GM19238 (cell line): ENCODE results near the gene PRICKLE2.

Source experiments
- DNase-seq: peaks from one replicate; pipeline ENCODE4 v3.0.0; 2011; ENCODE audit warnings: low spot score; ENCODE audit not compliant: insufficient read length

Gene PRICKLE2

DNA sequence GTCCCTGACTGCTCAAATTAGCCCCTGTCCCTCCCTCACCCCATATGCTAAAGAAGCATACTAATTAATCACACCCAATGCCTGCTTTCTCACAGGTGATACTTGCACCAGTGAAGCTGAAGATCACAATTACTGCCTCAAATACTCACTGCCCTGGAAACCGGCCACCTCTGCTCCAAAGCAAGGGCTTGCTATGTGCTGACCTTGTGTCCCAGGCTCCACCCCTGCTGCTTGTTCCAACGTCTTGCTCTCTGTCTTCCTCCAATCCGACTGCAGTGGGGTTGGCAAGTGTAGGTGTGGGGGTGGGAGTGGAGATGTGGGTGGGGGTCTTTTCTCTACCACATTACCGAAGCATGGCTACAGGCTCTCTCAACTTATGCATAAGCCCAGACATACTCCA lies 146.3 kb downstream of the PRICKLE2 start:
- DNase-seq = no peak

DNA sequence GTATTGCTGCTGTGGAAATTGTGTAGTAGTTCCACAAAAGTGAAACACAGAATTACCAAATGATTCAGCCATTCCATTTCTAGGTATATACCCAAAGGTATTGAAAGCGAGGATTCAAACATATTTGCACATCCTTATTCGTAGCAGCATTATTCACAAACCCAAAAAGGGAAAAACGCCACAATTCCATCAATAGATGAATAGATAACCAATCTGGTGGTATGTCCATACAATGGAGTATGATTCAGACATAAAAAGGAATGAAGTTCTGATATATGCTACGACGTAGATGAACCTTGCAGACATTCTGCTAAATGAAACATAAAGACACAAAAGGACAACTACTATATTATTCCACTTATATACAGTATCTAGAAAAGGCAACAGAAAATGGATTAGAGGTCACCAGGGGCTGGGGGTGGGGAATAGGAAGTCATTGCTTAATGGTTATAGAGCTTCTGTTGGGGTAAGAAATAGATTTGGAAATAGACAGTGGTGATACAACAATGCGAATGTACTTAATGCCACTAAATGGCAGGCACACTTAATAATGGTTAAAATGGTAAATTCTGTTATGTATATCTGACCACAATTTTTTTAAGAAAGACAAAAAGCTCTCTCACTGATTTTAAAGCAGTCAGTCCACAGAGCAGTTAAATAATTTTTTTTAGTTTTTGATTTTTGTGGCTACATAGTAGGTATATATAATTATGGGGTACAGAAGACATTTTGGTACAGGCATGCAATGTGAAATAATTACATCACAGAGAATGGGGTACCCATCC lies 150.2 kb downstream of the PRICKLE2 start:
- no peak for DNase-seq

DNA sequence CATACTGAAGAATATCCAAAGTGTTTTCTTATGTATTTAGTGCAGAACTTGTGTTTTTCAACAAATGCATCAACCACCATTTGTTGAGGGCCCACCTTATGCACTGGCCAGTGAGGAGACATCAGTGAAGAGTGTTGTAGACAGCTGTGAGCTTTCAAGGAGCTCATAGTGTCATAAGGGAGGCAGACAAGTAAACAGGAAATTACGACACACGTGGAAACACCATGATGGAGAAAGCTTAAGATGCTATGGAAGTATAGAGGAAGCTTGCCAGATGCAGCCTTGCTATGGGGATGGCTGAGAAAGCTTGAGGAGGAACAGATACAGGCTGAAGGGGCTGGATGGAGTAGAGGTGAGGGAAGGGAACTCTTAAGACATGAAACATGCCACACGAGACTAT lies 151.2 kb downstream of the PRICKLE2 start:
- no peak for DNase-seq

DNA sequence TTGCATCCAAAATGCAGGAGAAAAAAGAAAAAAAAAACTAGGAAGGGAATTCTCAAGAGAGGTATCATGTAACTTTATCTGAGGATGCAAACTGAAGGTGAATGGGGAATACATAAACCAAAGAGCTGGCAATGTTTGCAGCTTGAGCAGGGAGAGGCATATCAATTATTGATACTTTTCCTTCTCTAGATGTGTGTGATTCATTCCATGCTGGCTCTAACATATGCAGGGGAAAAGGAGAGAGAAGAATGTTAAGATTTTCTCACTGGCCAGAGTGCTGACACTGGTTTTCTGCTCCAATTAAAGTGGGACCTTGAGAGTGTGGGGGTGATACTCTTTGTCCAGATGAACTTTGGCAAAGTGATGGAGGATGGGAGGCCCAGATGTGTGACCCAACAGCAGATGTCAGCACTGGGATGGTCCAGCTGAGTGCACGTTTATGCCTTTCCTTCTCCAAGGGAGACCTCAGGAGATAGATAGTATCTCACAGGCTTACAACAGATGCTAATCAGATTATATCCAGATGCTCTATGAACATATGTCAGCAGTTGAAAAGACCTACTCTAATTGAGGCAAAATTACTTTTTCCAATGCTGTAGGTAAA lies 152.0 kb downstream of the PRICKLE2 start:
- no peak for DNase-seq

DNA sequence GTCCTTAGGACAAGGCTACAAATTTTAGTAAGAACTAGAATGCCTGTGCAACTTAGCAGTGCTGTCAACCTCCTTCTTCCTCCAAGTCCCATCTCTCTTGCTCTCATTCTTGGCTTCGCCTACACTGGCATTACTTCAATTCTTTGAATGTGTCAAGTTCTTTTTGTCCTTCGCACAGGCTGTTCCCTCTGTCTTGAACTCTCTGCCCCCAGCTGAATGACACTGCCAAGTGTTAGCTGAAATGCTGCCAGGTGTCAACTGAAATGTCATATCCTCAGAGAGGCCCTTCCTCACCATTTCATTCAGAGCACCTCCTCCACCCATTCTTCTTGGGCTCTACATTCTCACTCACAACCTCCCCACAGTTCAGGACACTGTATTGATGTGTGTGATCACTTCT lies 153.1 kb downstream of the PRICKLE2 start:
- DNase-seq = no peak

DNA sequence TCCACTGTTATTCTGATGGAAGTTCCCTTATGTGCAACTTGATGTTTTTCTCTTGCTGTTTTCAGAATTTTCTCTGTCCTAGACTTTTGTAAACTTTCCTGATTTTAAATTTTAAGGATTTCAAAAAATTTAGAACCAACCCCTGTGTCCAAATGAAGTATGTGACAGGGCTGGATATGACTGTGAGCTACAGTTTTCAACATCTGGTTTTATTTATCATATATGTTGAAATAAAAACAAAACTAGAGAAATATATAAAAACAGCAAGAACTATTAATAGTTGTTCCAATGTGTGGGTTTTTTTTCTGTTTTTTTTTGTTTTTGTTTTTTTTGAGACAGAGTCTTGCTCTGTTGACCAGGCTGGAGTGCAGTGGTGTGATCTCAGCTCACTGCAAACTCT lies 154.6 kb downstream of the PRICKLE2 start:
- DNase-seq = no peak

DNA sequence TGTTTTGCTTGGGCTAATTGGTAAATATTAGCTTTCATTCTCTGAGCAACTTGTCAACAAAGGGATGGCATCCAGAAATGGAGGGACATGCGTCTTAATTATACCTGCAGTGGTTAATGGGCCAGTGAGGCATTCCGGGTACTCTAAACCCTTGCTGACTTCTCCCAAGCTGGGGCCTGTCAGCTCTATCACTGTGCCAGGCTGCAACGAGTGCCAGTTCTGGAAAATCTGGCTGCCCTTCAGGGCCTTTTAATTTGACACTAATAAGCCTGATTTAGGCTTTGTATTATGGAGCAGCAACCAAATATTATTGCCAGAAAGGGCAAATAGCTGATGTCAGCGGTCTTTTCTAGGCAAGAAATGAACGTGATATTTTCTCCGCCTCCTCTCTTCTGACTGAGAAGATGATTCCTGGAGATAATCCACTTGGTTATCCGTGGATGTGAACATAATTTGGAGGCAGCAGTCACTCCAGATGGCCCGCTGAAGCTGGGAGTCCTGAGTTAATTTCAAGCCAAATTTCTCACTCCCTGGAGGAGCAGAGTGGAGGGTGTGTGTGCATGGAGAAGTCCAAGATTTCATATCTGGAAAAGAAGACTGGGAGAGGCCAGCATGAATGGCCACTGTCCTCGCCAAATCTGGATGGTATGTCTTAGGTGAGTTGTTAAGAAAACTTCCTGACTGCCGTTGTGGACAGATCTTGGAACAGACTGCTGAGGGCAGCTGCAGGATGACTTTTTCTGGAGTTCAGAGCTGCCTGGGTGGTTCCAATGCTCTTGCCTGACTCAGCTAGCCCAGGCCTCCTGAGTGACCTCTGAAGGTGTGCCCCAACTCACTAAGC lies 157.5 kb downstream of the PRICKLE2 start:
- DNase-seq = no peak

DNA sequence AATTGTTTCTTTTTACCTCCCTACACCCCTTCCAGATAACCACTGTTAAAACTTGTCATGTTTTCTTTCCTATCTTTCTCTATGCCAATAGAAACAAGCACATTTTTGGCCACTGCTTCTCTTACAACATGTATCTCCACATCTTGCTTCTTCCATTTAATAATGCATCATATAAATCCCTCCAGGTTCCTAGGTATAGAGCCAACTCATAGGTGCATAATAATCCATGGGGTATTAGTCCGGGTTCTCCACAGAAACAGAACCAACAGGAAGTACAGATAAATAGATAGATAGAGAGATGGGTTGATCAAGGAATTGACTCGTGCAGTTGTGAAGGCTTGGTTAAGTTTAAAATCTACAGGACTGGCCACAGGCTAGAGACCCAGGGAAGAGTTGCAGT lies 160.5 kb downstream of the PRICKLE2 start:
- DNase-seq = no peak

DNA sequence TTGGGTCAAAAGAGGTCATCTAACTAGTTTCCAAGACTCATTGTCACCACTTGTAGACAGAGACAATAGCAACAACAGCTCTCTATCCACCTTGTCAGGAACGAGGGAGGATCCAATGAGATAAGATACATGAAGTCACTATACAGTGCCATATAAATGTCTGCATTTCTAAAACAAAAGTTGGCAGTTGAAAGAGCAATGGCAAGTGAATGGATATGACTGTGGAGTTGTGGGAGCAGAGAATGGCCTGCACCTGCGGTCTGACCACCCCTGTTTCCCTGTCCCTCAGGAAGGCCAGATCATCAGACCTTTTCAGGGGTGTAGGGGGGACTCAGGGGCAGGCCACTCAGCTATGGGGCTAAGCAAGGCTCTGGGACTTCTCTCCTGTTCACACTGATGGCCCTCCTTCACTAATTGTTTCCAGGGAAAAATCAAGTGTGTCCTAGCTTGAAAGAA lies 161.3 kb downstream of the PRICKLE2 start:
- DNase-seq = no peak

DNA sequence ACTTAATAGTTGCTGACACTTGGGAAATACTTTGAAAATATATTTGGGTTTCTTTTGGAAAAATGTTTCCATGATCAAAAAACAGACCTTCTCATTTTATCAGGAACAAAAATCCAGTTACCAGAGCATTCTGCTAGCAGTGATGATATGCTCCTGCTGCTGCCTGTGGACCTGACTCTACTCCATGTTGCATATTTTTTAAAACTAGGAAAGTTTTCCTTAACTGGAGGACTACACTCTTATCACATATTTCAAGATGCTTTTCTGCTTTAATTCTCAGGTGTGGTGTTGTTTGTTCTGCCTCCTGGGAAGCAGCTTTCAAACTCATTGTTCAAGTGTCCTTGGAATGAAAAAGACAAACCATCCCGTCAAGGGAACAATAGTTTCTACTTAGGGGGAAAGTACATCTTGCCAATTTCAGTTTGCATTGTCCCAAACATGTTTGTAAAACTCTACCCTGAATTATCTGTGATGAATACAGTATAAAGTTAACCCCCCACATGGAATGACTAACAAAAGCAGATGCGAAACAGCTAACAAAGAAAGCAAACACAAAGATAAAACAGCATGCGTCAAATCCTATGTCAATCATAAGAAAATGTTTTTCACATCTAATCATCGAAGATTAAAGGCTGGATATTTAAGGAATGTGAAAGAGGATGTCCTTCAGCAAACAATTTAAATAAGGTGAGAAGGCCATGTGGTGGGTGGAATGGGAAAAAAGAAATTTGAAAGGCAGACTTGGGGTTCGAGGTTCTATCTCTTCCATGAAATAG lies 161.9 kb downstream of the PRICKLE2 start:
- DNase-seq = no peak

DNA sequence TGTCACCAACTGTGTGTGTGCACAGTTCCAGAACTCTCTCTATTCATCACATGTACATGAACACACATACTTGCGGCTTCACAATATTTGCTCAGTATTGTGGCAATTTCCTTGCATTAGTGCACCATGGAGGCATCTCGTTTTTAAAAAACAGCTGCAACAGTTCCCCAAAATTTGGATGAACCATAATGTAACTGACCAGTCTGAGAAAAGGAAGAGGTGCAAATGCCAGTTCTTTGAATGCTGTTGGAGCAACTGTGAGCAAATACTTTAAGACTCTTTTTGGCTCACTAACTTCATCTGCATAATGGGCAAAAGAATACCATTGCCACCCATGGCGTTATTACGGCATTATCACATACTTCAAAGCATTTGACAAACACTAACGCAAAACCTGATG lies 163.6 kb downstream of the PRICKLE2 start:
- no peak for DNase-seq

DNA sequence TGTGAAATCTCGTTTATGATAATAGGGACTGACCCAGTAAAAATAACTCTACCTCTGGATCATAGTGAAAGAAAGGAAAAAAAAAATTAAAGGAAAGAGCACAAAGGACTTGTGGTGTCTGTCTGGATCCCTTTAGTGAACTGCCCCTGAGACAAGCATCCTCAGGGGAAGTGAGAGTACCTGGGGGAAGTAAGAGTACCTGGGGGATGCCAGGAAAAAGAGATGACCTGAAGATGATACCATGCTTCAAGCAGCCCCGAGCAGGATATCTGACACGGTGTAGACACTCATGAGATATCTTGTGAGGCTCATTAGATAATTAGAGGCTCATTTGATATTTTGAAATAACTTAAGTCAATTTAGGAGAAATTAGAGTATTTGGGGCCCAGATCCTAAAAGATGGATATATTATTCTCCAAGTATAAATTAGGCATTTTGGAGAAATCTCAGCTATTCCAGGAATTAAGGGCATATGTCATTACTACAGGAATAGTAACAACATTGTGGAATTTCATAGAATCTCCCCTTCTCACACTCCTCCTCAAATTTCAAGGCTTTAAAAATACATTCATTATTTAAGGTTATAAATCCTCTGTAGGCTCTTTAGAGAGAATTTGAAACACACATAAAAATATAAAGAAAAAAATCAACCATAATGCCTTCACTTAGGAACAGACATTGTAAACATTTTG lies 165.6 kb downstream of the PRICKLE2 start:
- DNase-seq = no peak

DNA sequence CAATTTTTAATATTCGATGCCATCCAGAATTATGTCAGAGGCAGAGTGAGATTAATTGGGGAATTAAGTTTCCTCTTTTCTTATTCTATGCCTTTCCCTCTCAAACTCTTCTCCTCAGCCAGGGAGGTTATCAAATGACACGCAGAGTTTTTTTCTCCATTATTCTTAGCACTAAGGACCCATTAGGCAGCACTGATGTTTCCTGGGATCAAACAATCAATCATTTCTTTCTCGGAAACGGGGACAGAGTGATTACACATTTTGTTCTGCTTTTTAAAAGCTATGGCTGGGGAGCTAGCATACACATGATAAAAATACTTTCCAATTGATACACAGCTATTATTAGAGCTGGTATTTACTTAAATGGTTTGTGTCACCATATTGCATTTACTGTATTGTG lies 166.7 kb downstream of the PRICKLE2 start:
- no peak for DNase-seq

DNA sequence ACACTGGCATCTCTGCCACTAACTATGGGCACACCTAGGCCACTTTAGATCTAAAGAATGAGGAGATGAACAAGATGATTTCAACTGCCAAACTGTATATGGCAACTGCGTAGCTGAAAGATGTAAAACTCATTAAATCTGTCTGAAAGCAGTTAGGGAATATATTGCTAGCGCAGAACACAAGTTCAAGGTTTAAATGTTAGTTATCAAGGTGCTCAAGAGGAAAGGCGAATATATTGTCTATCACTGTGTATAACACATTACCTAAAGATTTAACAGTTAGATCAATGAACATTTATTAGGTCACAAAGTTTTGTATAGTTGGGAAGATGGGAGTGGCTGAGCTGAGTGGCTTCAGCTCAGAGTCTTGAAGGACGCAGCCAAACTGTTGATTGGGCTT lies 168.0 kb downstream of the PRICKLE2 start:
- no peak for DNase-seq

DNA sequence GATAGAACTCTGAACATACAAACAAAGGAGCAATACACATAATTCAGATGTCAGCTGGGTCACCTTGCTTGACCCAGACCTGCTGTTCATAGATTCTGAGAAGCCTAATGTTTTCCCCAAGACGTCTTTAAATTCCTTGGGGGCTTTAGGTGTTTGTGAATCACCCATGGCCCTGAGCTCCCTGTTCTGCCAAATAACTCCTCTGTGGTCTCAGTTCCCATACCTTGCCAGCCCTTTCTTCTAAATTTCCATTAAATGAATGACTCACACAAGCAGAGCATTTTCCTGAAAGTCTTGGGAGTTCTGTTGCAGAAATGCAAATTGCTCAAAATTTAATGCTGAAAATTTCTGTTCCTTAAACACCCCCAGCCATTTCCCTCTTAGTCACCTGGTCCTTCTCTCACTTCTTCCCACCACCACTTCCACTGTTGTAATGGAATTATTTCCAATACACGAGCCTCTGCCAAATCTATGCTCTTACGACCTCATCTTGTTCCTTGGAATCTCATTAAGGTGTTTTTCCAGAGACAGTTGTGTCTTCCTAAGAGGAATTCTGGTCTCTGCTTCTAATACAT lies 168.6 kb downstream of the PRICKLE2 start:
- no peak for DNase-seq

DNA sequence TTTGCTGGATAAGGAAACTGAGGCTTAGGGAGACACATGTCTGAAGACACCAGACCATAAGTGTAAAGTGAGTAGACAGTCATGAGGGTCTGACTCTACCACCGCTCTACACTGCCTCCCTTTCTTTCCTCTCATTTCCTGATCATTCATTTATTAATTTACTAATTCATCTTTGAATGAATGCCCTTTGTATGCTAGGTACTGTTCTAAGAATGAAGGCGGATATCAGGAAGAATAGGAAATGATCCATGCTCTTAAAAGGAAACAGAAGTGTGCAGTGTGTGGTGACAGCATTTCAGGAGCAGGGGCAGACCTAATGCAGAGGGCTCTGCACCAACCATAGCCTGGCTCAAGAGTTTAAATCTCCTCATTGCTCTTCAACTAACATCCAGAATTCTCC lies 170.2 kb downstream of the PRICKLE2 start:
- DNase-seq = no peak

DNA sequence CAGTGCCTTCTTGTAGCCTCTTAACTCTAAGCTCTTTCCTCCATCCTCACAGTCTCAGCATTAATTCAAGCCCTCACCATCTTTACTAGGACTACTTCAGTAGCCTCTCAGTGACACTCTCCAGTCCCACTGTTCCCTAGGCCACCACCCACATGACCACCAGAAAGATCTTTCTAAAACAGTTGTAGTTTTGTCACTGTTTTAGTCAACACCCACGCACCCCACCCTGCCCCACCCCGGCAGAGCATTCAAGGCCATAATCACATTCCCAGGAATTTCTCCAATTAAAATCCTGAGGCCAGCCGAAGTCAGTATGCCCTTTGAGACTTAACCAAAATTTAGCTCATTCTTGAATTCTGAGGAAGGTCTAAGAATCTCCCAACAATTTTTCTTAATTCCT lies 170.8 kb downstream of the PRICKLE2 start:
- DNase-seq = no peak

DNA sequence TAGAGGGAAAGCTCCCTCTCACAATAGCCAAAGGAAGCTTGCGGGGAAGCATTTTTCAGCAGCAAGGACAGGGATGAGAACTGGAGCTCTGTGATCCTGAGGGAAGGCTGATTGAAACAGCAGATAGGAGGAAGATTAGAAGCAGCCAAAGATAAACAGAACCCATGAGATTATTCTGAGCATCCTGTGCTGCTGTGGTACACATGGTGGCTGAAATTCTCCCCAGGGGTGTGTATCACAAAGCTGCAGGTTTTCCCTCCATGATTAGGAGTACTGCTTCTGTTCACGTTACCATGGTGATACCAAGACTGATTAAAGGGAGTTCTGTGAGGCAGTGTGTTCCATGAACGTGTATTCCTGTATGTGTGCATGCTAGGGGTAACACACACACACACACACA lies 171.7 kb downstream of the PRICKLE2 start:
- no peak for DNase-seq

DNA sequence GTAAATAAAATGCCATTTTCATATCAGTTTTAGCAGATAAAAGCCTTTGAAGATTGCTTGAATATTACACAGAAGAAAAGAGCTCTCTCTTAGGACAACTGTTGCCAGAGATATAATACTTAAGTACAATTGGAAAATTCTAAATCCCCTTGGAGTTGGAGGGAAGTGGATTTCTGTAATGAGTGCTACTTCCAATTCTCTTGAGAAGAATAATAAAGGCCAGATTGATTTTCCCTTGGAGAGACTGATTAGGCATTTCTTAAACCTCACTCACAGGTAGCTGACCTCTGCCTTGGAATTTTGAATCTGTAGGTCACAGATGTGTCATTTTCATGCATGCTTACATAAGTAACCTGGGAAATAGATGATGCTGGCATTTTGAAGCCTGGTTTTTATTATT lies 172.1 kb downstream of the PRICKLE2 start:
- no peak for DNase-seq

DNA sequence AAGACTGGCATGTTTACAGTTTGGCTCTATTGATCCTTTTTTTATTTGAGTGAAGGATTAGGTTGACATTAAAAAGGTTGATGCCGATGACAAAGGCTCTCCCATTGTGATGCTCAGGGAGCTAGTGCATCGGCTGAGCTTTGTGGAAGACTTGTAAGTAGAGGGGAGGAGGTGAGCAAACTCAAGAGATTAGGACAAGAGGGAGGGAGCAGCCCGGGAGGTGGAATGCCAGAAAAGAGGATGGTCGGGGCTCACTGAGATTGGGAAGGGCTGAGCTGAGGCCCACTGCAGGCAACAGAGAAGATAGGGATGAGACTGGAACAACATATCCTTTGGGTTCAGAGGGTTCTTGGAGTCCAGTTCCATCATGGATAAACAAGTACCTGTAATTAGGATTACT lies 175.4 kb downstream of the PRICKLE2 start:
- no peak for DNase-seq

DNA sequence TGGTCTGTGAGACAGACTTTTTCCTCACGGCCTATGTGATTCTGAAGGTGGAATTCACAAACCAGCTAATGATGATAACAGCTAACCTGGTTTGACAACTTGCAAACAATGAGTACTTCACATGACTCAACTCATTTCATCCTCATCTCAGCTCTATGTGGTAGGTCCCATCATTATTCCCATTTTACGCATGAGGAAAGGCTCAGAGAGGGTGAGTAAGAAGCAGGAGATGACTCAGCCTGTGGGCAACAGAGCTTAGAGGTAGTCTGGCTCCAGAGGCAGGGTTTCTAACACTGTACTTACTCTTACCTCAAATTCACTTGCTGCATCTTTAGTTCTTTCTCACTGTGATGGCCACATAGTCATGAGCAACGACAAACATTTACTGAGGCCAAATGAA lies 176.1 kb downstream of the PRICKLE2 start:
- no peak for DNase-seq
